DOHH2 (cell line): Measurements from ENCODE around the gene EML5.

Source experiments
- H3F3A ChIP-seq: fragments of 200-600 bp; sonication (generic), shearing (Covaris generic); 2 replicates; pipeline ENCODE4 v1.6.0; 2016; ENCODE audit warnings: antibody characterized with exemption, mild to moderate bottlenecking; ENCODE audit not compliant: control insufficient read depth, insufficient read depth
- H3K27ac ChIP-seq: fragments of 200-600 bp; sonication (generic); 2 replicates; pipeline ENCODE4 v1.5.1; 2014; ENCODE audit warnings: low read depth, mild to moderate bottlenecking, low read length, moderate library complexity
- H3K27me3 ChIP-seq: fragments of 200-600 bp; sonication (generic); 2 replicates; pipeline ENCODE4 v1.6.1; 2014; ENCODE audit warnings: mild to moderate bottlenecking, low read length, mixed read lengths; ENCODE audit not compliant: control insufficient read depth
- H3K36me3 ChIP-seq: fragments of 200-600 bp; sonication (generic); 2 replicates; pipeline ENCODE4 v1.6.1; 2014; ENCODE audit warnings: mild to moderate bottlenecking, low read length, moderate library complexity, mixed read lengths; ENCODE audit not compliant: control insufficient read depth
- H3K4me1 ChIP-seq: fragments of 200-600 bp; sonication (generic); 2 replicates; pipeline ENCODE4 v1.6.1; 2014; ENCODE audit warnings: mild to moderate bottlenecking, low read length, mixed read lengths; ENCODE audit not compliant: control insufficient read depth
- H3K4me2 ChIP-seq: fragments of 200-600 bp; sonication (generic); 2 replicates; pipeline ENCODE4 v1.6.0; 2014; ENCODE audit warnings: mild to moderate bottlenecking, low read length, moderate library complexity
- H3K4me3 ChIP-seq: fragments of 200-600 bp; sonication (generic); 2 replicates; pipeline ENCODE4 v1.5.1; 2014; ENCODE audit warnings: mild to moderate bottlenecking, low read length, mixed read lengths
- H3K79me2 ChIP-seq: fragments of 200-600 bp; sonication (generic); 2 replicates; pipeline ENCODE4 v1.6.1; 2014; ENCODE audit warnings: mild to moderate bottlenecking, low read length, mixed read lengths; ENCODE audit not compliant: control insufficient read depth
- H3K9me2 ChIP-seq: fragments of 200-600 bp; sonication (generic); replicated peaks from 2 replicates; pipeline ENCODE4 v1.6.1; 2014; ENCODE audit warnings: mild to moderate bottlenecking, low read length, mixed read lengths; ENCODE audit not compliant: control insufficient read depth
- H3K9me3 ChIP-seq: fragments of 200-600 bp; sonication (generic); 2 replicates; pipeline ENCODE4 v1.6.1; 2014; ENCODE audit warnings: antibody characterized with exemption, low read length, mixed read lengths; ENCODE audit not compliant: control insufficient read depth, insufficient read depth
- H4K20me1 ChIP-seq: fragments of 200-600 bp; sonication (generic); 2 replicates; pipeline ENCODE4 v1.6.0; 2014; ENCODE audit warnings: low read depth, mild to moderate bottlenecking, antibody characterized with exemption, low read length, moderate library complexity; ENCODE audit not compliant: control insufficient read depth, insufficient read depth
- EZH2phosphoT487 ChIP-seq: fragments of 200-600 bp; sonication (generic); IDR thresholded peaks from 2 replicates; pipeline ENCODE4 v1.6.1; 2017; ENCODE audit warnings: borderline replicate concordance, mild to moderate bottlenecking, antibody characterized with exemption, low read length, moderate library complexity, mixed read lengths
- TF ChIP-seq, protein P1 (sequence below): fragments of 200-600 bp; sonication (generic); IDR thresholded peaks from one replicate; pipeline ENCODE4 v1.5.1; 2014; ENCODE audit warnings: antibody characterized with exemption, mild to moderate bottlenecking, low read depth, low read length; ENCODE audit not compliant: poor library complexity, severe bottlenecking

EML5 gene

DNA sequence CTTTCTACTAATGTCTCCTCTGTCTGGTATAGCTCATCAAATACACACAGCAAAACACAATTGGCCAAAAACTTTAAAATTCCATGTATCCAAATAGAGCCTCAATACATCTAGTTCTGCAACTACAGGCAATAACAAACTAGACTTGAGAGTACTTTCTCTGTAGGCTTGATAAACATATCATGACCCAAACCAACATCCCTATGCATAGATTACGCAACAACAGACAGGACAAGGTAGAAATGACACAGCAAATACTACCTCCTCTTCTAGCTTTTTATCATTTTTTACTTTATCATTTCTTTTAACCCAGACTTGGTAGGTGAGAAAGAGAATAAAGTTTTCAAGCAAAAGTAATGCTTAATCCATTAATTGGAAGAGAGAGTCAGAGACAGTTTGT lies 41.8 kb downstream of the EML5 start:
- Histone ChIP-seq H3K79me2 (no peaks in the 10 kb centered on the region), H3K4me1 (peaks cover 3% of the 10 kb centered on the region), H3K4me3 (no peak overlapping the region), H3K4me2 (no peak overlapping the region), H3K36me3 (no peaks in the 10 kb centered on the region), H4K20me1 (no peaks in the 10 kb centered on the region), H3K27me3 (no peaks in the 10 kb centered on the region), H3K27ac (no peak overlapping the region), H3K9me2 (no peaks in the 10 kb centered on the region), H3K9me3 (no peaks in the 10 kb centered on the region), H3F3A (no peaks in the 10 kb centered on the region; the same call in 1 of the 2 replicates)
- TF ChIP-seq, protein P1, sequence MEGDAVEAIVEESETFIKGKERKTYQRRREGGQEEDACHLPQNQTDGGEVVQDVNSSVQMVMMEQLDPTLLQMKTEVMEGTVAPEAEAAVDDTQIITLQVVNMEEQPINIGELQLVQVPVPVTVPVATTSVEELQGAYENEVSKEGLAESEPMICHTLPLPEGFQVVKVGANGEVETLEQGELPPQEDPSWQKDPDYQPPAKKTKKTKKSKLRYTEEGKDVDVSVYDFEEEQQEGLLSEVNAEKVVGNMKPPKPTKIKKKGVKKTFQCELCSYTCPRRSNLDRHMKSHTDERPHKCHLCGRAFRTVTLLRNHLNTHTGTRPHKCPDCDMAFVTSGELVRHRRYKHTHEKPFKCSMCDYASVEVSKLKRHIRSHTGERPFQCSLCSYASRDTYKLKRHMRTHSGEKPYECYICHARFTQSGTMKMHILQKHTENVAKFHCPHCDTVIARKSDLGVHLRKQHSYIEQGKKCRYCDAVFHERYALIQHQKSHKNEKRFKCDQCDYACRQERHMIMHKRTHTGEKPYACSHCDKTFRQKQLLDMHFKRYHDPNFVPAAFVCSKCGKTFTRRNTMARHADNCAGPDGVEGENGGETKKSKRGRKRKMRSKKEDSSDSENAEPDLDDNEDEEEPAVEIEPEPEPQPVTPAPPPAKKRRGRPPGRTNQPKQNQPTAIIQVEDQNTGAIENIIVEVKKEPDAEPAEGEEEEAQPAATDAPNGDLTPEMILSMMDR = no peak
- no peak for TF ChIP-seq EZH2phosphoT487

- Histone ChIP-seq H3K4me1 (peaks cover 3% of the 10 kb centered on the region), H3K79me2 (no peaks in the 10 kb centered on the region), H3K27me3 (no peaks in the 10 kb centered on the region), H4K20me1 (no peaks in the 10 kb centered on the region), H3F3A (no peaks in the 10 kb centered on the region; the same call in 1 of the 2 replicates), H3K36me3 (no peaks in the 10 kb centered on the region), H3K9me2 (no peaks in the 10 kb centered on the region), H3K9me3 (no peaks in the 10 kb centered on the region), H3K4me3 (no peak overlapping the region), H3K4me2 (no peak overlapping the region), H3K27ac (no peak overlapping the region)
- TF ChIP-seq EZH2phosphoT487 = no peak
- TF ChIP-seq, protein P1 = peak; percentile 34
Measured at GRCh38 chr14:88750413-88750812, 42.3 kb downstream of the EML5 start.

- Histone ChIP-seq H3K9me2 (no peaks in the 10 kb centered on the region), H4K20me1 (no peaks in the 10 kb centered on the region), H3K27ac (no peak overlapping the region), H3K9me3 (no peaks in the 10 kb centered on the region), H3K4me1 (peaks cover 3% of the 10 kb centered on the region), H3K27me3 (no peaks in the 10 kb centered on the region), H3K79me2 (no peaks in the 10 kb centered on the region), H3K4me2 (no peak overlapping the region), H3K36me3 (no peaks in the 10 kb centered on the region), H3F3A (no peaks in the 10 kb centered on the region; the same call in 1 of the 2 replicates), H3K4me3 (no peak overlapping the region)
- TF ChIP-seq, protein P1 = no peak
- TF ChIP-seq EZH2phosphoT487 = no peak
Measured at GRCh38 chr14:88749139-88749538, 43.6 kb downstream of the EML5 start.
